GM21390 (cell line): ENCODE data around the gene KRT76.
"Not testable (repeated sequence)": the region's sequence is repeated elsewhere in the genome, so short reads cannot be mapped to it uniquely, and the experiment has no call there.

ENCODE experiments used
- ATAC-seq: cut with Tn5 transposase; IDR thresholded peaks from one replicate; pipeline ENCODE4 v1.9.1; 2021; ENCODE audit not compliant: unreplicated experiment

Gene KRT76

GRCh38 chr12:52765702-52766101, 11.4 kb downstream of the KRT76 start:
- no peak for ATAC-seq

GRCh38 chr12:52763991-52764390, 13.2 kb downstream of the KRT76 start:
- no peak for ATAC-seq

- no peak for ATAC-seq
Measured at GRCh38 chr12:52763036-52763659, 14.0 kb downstream of the KRT76 start.

GRCh38 chr12:52761802-52762201, 15.3 kb downstream of the KRT76 start:
- ATAC-seq: no peak

GRCh38 chr12:52761218-52761617, 15.9 kb downstream of the KRT76 start:
- ATAC-seq: not testable (repeated sequence)

- no peak for ATAC-seq
Measured at GRCh38 chr12:52760623-52761022, 16.5 kb downstream of the KRT76 start.

- no peak for ATAC-seq
Measured at GRCh38 chr12:52759695-52760094, 17.4 kb downstream of the KRT76 start.

GRCh38 chr12:52759218-52759617, 17.9 kb downstream of the KRT76 start:
- ATAC-seq: no peak

- ATAC-seq: no peak
Measured at GRCh38 chr12:52757449-52758176, 19.5 kb downstream of the KRT76 start.

- ATAC-seq: no peak
Measured at GRCh38 chr12:52756281-52756960, 20.7 kb downstream of the KRT76 start.

- ATAC-seq: no peak
Measured at GRCh38 chr12:52755533-52755932, 21.6 kb downstream of the KRT76 start.

GRCh38 chr12:52754135-52754534, 23.0 kb downstream of the KRT76 start:
- no peak for ATAC-seq

GRCh38 chr12:52753283-52753682, 23.9 kb downstream of the KRT76 start:
- no peak for ATAC-seq

- ATAC-seq: no peak
Measured at GRCh38 chr12:52752516-52752915, 24.6 kb downstream of the KRT76 start.

- no peak for ATAC-seq
Measured at GRCh38 chr12:52751795-52752194, 25.4 kb downstream of the KRT76 start.

- ATAC-seq: not testable (repeated sequence)
Measured at GRCh38 chr12:52750532-52750931, 26.6 kb downstream of the KRT76 start.

GRCh38 chr12:52749827-52750226, 27.3 kb downstream of the KRT76 start:
- ATAC-seq: no peak

GRCh38 chr12:52748578-52748977, 28.6 kb downstream of the KRT76 start:
- no peak for ATAC-seq

GRCh38 chr12:52745554-52745953, 31.6 kb downstream of the KRT76 start:
- no peak for ATAC-seq

GRCh38 chr12:52744493-52745156, 32.5 kb downstream of the KRT76 start:
- no peak for ATAC-seq

- ATAC-seq: no peak
Measured at GRCh38 chr12:52742822-52743457, 34.2 kb downstream of the KRT76 start.
